ENCODE results near the gene ITPK1. TPM values are rescaled to one million over a fixed set of nuclear protein-coding genes. Genes with fewer than 3 reads are reported as not detected.

Gene ITPK1
- total and polyA plus RNA-seq, 2 experiments from 2014 or later: 35.9 to 101 TPM

- Histone ChIP-seq H3K4me2 (no peak overlapping the region), H3K4me3 (no peak overlapping the region), H3K79me2 (replicated peaks; ENCODE audit: insufficient read depth) (no peaks in the 10 kb centered on the region), H4K20me1 (replicated peaks; ENCODE audit: insufficient read depth) (no peaks in the 10 kb centered on the region; the same call in 1 of the 2 replicates), H3K36me3 (ENCODE audit: insufficient read depth) (no peaks in the 10 kb centered on the region), H3K9me2 (ENCODE audit: insufficient read depth) (no peaks in the 10 kb centered on the region), H2AFZ (no peak overlapping the region), H3K27ac (ENCODE audit: low read depth) (no peak overlapping the region), H3K27me3 (ENCODE audit: insufficient read depth) (no peaks in the 10 kb centered on the region), H3F3A (replicated peaks; ENCODE audit: low read depth) (no peaks in the 10 kb centered on the region), H3K4me1 (ENCODE audit: insufficient read depth) (peaks cover 7% of the 10 kb centered on the region; the same call in 1 of the 2 replicates)
- H3K4me3 Mint-ChIP-seq: no peak overlapping the region
- ATAC-seq (no peak), DNase-seq (ENCODE audit: low spot score) (no peak)
- H3K9me3 Mint-ChIP-seq: no peaks in the 10 kb centered on the region
- H3K27me3 Mint-ChIP-seq (ENCODE audit: insufficient read depth, low read depth, poor library complexity): peaks cover 16% of the 10 kb centered on the region
- H3K27ac Mint-ChIP-seq: no peak overlapping the region
- H3K4me1 Mint-ChIP-seq: peaks cover 8% of the 10 kb centered on the region; the same call in 2 of the 3 replicates
- peaks cover 25% of the 10 kb centered on the region for H3K36me3 Mint-ChIP-seq (ENCODE audit: low read depth)
- no peak for TF ChIP-seq STAT1 (IDR thresholded peaks at IDR 0.05; ENCODE audit: unreplicated experiment)
Measured at GRCh38 chr14:92956961-92957360, 158.8 kb downstream of the ITPK1 start.

GRCh38 chr14:92955381-92955780, 160.3 kb downstream of the ITPK1 start:
- H3K4me2 ChIP-seq: peak overlapping the region; percentile 21; the same call in 1 of the 2 replicates
- H2AFZ ChIP-seq: no peak overlapping the region
- H3K36me3 ChIP-seq (ENCODE audit: insufficient read depth): no peaks in the 10 kb centered on the region; the same call in 1 of the 2 replicates
- peak overlapping the region; percentile 30 for H3K27ac Mint-ChIP-seq
- H3K36me3 Mint-ChIP-seq (ENCODE audit: low read depth): peaks cover 31% of the 10 kb centered on the region
- no peaks in the 10 kb centered on the region for H3K79me2 ChIP-seq (replicated peaks; ENCODE audit: insufficient read depth)
- H3K4me3 ChIP-seq: no peak overlapping the region
- ATAC-seq: no peak
- H3K4me1 Mint-ChIP-seq: peaks cover 8% of the 10 kb centered on the region; the same call in 2 of the 3 replicates
- H3K4me3 Mint-ChIP-seq: no peak overlapping the region
- H3K4me1 ChIP-seq (ENCODE audit: insufficient read depth): peaks cover 7% of the 10 kb centered on the region; the same call in 1 of the 2 replicates
- H3K27me3 Mint-ChIP-seq (ENCODE audit: insufficient read depth, low read depth, poor library complexity): peaks cover 13% of the 10 kb centered on the region
- no peaks in the 10 kb centered on the region for H3F3A ChIP-seq (replicated peaks; ENCODE audit: low read depth)
- H3K9me3 Mint-ChIP-seq: no peaks in the 10 kb centered on the region
- H3K9me2 ChIP-seq (ENCODE audit: insufficient read depth): no peaks in the 10 kb centered on the region
- no peaks in the 10 kb centered on the region for H3K27me3 ChIP-seq (ENCODE audit: insufficient read depth)
- DNase-seq (ENCODE audit: low spot score): no peak
- no peak overlapping the region for H3K27ac ChIP-seq (ENCODE audit: low read depth)
- no peaks in the 10 kb centered on the region; the same call in 1 of the 2 replicates for H4K20me1 ChIP-seq (replicated peaks; ENCODE audit: insufficient read depth)
- TF ChIP-seq EZH2 (IDR thresholded peaks at IDR 0.05; ENCODE audit: low read depth, unreplicated experiment): no peak
- no peak for TF ChIP-seq CTCF (conservative IDR thresholded peaks at IDR 0.05; ENCODE audit: low read depth in 2 of 2)
- no peak for TF ChIP-seq ZNF331 (CRISPR knock-in tag; IDR thresholded peaks at IDR 0.05; ENCODE audit: low read depth)
- no peak for TF ChIP-seq CREB1 (CRISPR knock-in tag; IDR thresholded peaks at IDR 0.05; ENCODE audit: low read depth)
- TF ChIP-seq STAT1 (IDR thresholded peaks at IDR 0.05; ENCODE audit: unreplicated experiment): no peak
- no peak for TF ChIP-seq ZNF114 (CRISPR knock-in tag; IDR thresholded peaks at IDR 0.05)
- TF ChIP-seq JUNB (IDR thresholded peaks at IDR 0.05; ENCODE audit: unreplicated experiment): no peak
- TF ChIP-seq EZH2phosphoT487 (IDR thresholded peaks at IDR 0.05; ENCODE audit: unreplicated experiment): no peak
- TF ChIP-seq REST (IDR thresholded peaks at IDR 0.05; ENCODE audit: unreplicated experiment): no peak
- no peak for TF ChIP-seq NANOG (IDR thresholded peaks at IDR 0.05; ENCODE audit: borderline replicate concordance)
- TF ChIP-seq POLR2AphosphoS5 (IDR thresholded peaks at IDR 0.05; ENCODE audit: low read depth): no peak
- TF ChIP-seq ETS1 (IDR thresholded peaks at IDR 0.05): no peak

Data from GM23338 (cell line).